Hematopoietic multipotent progenitor cell treated with erythropoietin and hydrocortisone succinate and interleukin-3 and kit ligand, for 4 days (in vitro differentiated cells): ENCODE results near the gene SMIM8.
A peak's percentile ranks its signal among the peaks of the same experiment; 100 is the strongest.
"Not testable (repeated sequence)": the region's sequence is repeated elsewhere in the genome, so short reads cannot be mapped to it uniquely, and the experiment has no call there.

Source experiments
- DNase-seq: peaks from one replicate; pipeline ENCODE4 v3.0.0-alpha.2; 2015

SMIM8 gene

DNA sequence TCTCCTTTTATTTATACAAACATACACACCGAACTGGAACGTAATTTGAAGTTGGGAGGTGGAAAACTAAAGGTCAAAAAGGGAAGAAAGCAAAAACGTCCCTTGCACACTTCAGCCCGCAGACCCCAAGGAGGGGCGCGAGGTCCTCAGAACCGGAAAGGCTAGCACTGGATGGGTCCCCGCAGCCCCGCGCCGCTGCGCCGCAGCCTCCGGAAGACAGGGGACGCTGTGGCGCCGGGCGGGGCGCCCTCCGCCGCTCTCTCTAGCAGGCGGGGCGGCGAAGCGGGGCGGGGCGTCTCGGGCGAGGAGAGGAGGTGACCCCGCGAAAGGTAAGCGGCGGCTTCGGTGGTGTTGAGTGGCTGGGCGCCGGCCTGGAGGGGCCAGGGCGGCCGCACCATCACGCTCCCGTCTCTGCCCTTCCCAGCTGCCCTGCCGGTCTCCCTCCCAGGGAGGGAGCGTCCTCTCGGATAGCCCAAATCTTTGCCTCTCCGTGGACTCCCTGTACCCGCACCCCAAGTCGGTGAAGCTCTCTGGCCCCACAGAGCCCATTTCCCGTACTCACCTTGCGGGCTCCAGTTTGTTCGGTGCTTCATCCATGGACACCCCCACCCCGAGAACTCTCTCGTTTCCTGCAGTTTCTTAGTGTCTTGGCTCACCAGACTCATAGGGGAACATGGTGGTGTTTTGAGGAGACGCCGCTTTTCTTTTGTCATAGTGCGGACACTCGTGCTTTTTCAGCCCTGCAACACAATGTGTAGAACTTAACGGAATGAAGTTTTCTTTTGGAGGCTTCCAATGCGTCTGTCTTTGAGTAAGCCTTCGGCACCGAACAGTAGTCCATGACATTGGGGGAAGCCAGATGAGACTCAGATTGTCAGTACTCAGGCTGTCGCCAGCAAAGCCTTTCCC, at the start of gene SMIM8:
SMIM8 (plus strand) TSS at position 285 of the 909 bp plus-strand sequence. CDS start 14,444 bp downstream, outside the sequence.
- peak; percentile 93 for DNase-seq

- no peak for DNase-seq
Measured at GRCh38 chr6:87274660-87275274, 47.6 kb upstream of the SMIM8 start.

DNA sequence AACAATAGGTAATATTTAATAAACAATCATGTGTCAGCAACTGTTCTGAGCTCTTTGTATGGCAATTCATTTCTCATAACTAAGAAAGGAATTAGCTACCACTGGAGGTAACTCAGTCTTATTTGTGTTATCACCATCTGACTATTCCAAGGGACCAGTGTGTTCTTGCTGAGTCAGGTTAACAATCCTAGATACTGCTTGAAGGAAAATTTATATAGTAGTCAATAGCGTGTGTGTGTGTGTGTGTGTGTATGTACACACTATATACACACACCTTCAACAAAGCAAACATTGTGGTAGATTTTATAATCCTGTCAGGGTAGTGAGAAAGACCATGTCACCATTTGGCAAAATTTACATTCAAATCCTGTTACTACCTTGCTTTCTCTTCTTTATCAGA, 45.8 kb upstream of the SMIM8 start:
- no peak for DNase-seq

DNA sequence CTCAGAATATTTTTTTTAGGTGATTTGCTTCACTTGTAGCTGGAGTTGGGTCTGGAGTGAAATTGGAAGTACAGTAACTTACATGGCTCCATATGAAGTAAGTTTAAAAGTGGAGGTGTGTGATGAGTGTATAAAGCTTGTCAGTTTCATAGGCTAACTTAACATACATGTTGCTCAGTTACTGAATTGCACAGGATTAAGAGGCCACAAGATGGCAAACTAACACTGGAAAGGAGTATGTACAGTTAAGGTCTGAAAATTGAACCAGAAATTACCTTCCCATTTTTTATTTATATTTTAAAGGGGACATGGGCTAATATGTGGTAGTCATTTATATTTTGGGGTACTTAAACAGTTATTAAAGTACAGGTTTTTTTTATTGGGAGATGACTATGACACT, 45.3 kb upstream of the SMIM8 start:
- peak; percentile 70 for DNase-seq

DNA sequence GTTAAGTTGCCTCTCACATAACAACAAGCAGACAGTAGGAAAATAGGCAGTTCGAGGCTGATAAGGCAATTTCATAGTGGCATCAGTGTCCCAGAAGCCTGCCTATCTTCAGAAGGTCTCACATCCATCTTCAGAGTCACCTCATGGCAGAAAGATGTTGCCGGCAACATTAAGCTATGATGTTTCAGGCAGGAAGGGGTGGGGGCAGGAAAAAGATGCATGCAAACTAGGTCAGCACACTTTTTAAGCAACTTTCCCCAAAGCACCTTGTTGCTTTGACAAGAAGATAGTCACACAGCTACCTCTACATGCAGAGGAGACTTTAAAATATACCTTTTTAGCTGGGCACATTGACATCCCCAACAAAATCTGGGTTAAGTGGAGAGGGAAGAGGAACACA, 43.2 kb upstream of the SMIM8 start:
- DNase-seq = no peak

DNA sequence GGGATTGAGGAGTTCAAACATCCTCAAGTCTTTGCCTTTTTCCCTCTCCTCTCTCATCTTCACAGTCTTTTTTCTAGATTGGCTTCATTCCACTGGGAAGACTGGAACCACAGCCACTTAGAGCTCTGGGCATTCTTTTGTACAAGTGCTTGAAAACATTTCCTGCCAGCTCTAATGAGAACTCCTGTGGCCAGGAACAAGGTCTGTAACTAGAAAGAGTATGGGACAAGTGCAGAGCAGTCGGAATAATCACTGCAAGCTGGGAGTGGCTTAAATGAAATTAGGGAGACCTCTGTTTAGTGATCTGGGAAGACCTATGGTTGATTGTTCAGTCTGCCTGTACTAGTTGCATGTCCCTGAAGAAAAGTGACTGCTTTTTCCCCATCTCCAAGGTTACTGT, 41.0 kb upstream of the SMIM8 start:
- DNase-seq = no peak

GRCh38 chr6:87282743-87283142, 39.6 kb upstream of the SMIM8 start:
- no peak for DNase-seq

GRCh38 chr6:87283461-87283860, 38.9 kb upstream of the SMIM8 start:
- DNase-seq = no peak

DNA sequence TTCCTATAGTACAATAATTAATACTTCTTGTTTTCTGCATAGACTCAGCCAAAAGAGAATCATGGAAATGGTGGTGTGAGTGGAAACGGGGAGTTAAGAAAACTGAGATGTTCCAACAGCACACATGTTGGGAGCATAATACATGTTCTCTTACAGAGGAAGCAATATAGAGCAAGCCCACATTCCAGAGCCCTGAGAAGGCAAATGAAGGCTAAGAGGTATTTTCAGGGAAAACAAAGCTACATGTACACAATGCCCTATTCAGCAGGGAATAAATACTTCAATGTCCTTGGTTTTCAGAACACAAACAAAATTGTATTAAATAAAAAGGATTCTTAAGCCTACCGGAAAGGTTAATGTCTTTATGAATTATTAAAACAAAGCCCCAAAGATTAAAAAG, 35.1 kb upstream of the SMIM8 start:
- no peak for DNase-seq

DNA sequence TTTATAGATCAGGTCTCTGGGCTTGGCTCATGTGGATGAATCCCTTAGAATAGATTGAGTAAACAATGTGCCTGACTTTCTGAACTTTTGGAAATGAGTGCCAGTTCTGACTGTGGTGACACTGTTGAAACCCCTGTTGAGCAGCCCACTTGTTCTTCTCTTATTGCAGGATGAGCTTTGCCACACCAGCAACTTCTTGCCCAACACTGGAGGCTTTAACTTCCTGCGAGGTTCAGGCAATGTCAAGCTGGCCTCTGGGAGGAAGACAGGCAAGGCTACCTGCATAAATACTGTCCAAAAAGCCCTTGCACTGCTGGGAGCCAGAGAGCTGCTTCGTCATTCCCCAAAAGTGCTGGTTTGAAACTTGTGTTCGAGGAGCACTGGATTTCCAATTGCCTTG, 32.8 kb upstream of the SMIM8 start:
- peak; percentile 55 for DNase-seq

DNA sequence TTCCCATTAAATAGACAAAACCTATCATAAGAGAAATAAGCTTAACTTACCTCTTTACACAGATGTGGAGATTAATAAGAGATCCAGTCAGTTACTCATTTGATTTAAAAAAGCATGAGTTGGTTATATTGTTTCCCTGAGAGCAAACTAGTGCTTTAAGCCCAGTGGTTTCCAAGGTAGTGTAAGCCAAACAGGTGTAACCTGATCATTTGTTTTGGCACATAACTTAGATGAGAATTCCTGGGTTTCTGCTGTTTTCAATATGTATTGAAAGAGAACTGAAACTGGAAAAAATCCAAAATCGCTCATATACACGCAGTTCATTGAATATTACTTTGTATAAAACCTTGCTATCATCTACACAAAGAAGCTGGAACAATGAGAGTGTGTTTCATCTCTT, 30.5 kb upstream of the SMIM8 start:
- no peak for DNase-seq

DNA sequence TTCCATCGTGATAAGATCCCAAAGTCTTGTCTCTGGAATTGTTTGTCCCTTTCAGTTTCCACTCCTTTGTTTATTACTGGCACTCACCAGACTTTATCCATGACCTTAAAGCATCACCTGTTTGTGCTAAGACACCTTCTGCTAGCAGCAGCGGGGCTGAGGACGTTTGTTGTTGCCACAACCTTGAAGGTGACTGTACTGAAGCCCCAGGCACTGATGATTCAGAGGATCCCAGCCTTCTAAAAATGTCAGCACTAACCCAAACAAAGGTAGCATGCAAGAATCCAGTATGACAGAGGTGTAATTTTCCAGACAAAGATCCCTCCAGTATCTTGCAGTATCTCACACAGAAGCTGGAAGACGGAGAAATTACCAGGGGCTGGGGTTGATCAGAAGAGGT, 28.9 kb upstream of the SMIM8 start:
- no peak for DNase-seq

DNA sequence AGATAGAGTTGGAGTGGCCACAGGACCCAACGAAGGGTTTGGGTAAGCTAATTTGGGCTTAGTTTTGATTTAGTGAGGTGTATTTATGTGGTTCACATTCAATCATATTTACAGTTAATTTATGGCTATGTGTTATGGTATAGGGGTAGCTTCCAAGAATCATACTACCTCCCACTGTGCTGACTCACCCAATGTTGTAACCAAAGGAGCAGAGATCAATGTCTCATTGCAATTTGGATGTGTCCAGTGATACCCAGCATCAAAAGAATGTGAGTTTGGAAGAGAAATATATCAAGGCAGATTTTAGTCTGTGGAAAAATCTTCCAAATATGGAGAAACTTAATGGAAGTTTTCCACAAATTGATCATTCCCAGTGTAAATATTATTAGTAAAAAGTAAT, 25.3 kb upstream of the SMIM8 start:
- no peak for DNase-seq

- not testable (repeated sequence) for DNase-seq
Measured at GRCh38 chr6:87301277-87301676, 21.1 kb upstream of the SMIM8 start.

- no peak for DNase-seq
Measured at GRCh38 chr6:87308970-87309369, 13.4 kb upstream of the SMIM8 start.

- DNase-seq = no peak
Measured at GRCh38 chr6:87312860-87313259, 9.5 kb upstream of the SMIM8 start.

- no peak for DNase-seq
Measured at GRCh38 chr6:87315071-87315470, 7.3 kb upstream of the SMIM8 start.

DNA sequence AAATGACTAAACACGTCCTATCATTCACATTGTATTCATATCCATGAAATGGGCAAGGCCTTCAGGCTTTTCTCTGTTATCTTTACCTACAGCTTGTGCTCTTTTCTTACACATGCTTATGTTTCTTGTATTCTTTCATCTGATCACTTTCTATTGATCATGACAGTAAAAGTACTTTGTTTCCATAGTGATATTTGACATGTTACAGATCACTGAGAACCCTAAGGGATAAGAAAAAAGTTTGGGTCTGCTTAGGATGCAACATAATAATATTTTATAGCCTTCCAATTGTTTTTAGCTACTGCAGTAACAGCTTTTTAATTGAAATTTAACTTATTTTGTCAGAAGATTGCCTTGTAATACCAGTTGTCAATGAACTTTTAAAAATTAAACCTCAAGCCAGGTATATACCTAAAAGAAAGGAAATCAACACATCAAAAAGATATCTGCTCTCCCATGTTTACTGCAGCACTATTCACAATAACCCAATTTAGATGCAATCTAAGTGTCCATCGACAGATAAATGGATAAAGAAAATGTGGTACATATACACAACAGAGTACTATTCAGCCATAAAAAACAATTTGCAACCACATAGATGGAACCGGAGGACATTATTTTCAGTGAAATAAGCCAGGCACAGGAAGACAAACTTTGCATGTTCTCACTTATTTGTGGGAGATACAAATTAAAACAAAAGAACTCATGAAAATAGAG, 3.0 kb upstream of the SMIM8 start:
- no peak for DNase-seq

- DNase-seq = not testable (repeated sequence)
Measured at GRCh38 chr6:87323880-87324279, 1.5 kb downstream of the SMIM8 start.

GRCh38 chr6:87330961-87331360, 8.6 kb downstream of the SMIM8 start:
- DNase-seq = no peak

- DNase-seq = no peak
Measured at GRCh38 chr6:87333033-87333432, 10.6 kb downstream of the SMIM8 start.

GRCh38 chr6:87333591-87334181, 11.3 kb downstream of the SMIM8 start:
- DNase-seq = peak; percentile 61

DNA sequence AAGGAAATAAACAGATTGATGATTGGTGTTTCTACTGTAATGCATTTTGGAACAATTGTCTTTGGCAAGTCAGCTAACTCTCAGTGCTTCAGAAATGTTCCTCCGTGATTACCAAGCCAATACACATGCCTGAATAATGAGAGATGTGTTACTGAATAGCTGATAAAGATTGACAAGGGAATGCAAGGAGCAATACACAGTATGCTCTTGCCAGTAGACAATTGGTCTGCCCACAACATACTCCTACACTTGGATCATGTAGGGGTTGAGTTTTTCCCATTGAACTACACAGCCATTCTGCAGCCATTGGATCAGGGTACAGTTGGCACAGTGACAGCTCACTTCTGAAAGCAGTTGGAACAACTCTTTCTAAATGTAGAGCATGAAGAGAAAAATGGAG, 12.3 kb downstream of the SMIM8 start:
- no peak for DNase-seq
